Measurements from ENCODE around the gene NNAT. TPM values are rescaled to one million over a fixed set of nuclear protein-coding genes. Genes with fewer than 3 reads are reported as not detected.
"Not testable (repeated sequence)": the region's sequence is repeated elsewhere in the genome, so short reads cannot be mapped to it uniquely, and the experiment has no call there.

Gene NNAT
- total RNA-seq, 1 experiment from 2014 or later, result not detected

- DNase-seq (ENCODE audit: low read depth), result no peak
These were observed 19.0 kb downstream of the NNAT start for GRCh38 chr20:37540001-37540400.

- DNase-seq (ENCODE audit: low read depth), result not testable (repeated sequence)
These were observed 19.8 kb downstream of the NNAT start for GRCh38 chr20:37540838-37541237.

- no peak for DNase-seq (ENCODE audit: low read depth)
These were observed 20.3 kb downstream of the NNAT start for GRCh38 chr20:37541326-37541725.

GRCh38 chr20:37542281-37542680 is 21.2 kb downstream of the NNAT start:
- DNase-seq (ENCODE audit: low read depth), result peak; percentile 60

GRCh38 chr20:37543828-37544227 is 22.8 kb downstream of the NNAT start:
- peak; percentile 48 for DNase-seq (ENCODE audit: low read depth)

- DNase-seq (ENCODE audit: low read depth), result no peak
These were observed 23.3 kb downstream of the NNAT start for GRCh38 chr20:37544386-37544785.

GRCh38 chr20:37545516-37545915 is 24.5 kb downstream of the NNAT start:
- no peak for DNase-seq (ENCODE audit: low read depth)

- no peak for DNase-seq (ENCODE audit: low read depth)
These were observed 26.9 kb downstream of the NNAT start for GRCh38 chr20:37547912-37548311.

- not testable (repeated sequence) for DNase-seq (ENCODE audit: low read depth)
These were observed 29.3 kb downstream of the NNAT start for GRCh38 chr20:37550101-37550920.

GRCh38 chr20:37551660-37552059 is 30.6 kb downstream of the NNAT start:
- DNase-seq (ENCODE audit: low read depth), result not testable (repeated sequence)

GRCh38 chr20:37552415-37552814 is 31.4 kb downstream of the NNAT start:
- DNase-seq (ENCODE audit: low read depth), result peak; percentile 61

GRCh38 chr20:37554721-37555298 is 33.8 kb downstream of the NNAT start:
- not testable (repeated sequence) for DNase-seq (ENCODE audit: low read depth)

GRCh38 chr20:37556538-37556937 is 35.5 kb downstream of the NNAT start:
- no peak for DNase-seq (ENCODE audit: low read depth)

GRCh38 chr20:37558306-37558705 is 37.3 kb downstream of the NNAT start:
- no peak for DNase-seq (ENCODE audit: low read depth)

GRCh38 chr20:37558779-37559178 is 37.7 kb downstream of the NNAT start:
- no peak for DNase-seq (ENCODE audit: low read depth)

GRCh38 chr20:37559312-37560027 is 38.4 kb downstream of the NNAT start:
- DNase-seq (ENCODE audit: low read depth), result no peak

- no peak for DNase-seq (ENCODE audit: low read depth)
These were observed 39.6 kb downstream of the NNAT start for GRCh38 chr20:37560629-37561028.

- DNase-seq (ENCODE audit: low read depth), result no peak
These were observed 41.8 kb downstream of the NNAT start for GRCh38 chr20:37562695-37563480.

GRCh38 chr20:37564016-37564387 is 43.0 kb downstream of the NNAT start:
- no peak for DNase-seq (ENCODE audit: low read depth)

GRCh38 chr20:37564388-37565133 is 43.5 kb downstream of the NNAT start:
- DNase-seq (ENCODE audit: low read depth), result peak; percentile 28

GRCh38 chr20:37565134-37565811 is 44.2 kb downstream of the NNAT start:
- DNase-seq (ENCODE audit: low read depth), result no peak
